SK-N-SH treated with all-trans-retinoic acid at 6 μM for 48 hours (cell line): ENCODE results near the gene PRELID3B.

Experiments
- ARNTL ChIP-seq: fragments of 450-650 bp; formaldehyde crosslinking; IDR thresholded peaks from 2 replicates; pipeline ENCODE4 v1.5.0; 2020; ENCODE audit warnings: low read depth, mild to moderate bottlenecking, moderate library complexity, borderline replicate concordance
- BACH2 ChIP-seq: fragments of 250-450 bp; sonication (Bioruptor Pico); IDR thresholded peaks from 2 replicates; pipeline ENCODE4 v1.9.0; 2021; ENCODE audit warnings: mild to moderate bottlenecking, borderline replicate concordance
- CSDC2 ChIP-seq: fragments of 250-450 bp; sonication (Bioruptor Pico); IDR thresholded peaks from 2 replicates; pipeline ENCODE4 v1.5.0; 2020; ENCODE audit warnings: mild to moderate bottlenecking, moderate library complexity
- ESRRG ChIP-seq: fragments of 250-450 bp; sonication (Bioruptor Pico); IDR thresholded peaks from 2 replicates; pipeline ENCODE4 v1.6.1; 2021; ENCODE audit warnings: mild to moderate bottlenecking
- RARB ChIP-seq: fragments of 250-450 bp; sonication (Bioruptor Pico); IDR thresholded peaks from 2 replicates; pipeline ENCODE4 v1.8.0; 2021; ENCODE audit warnings: mild to moderate bottlenecking, moderate library complexity
- TOX ChIP-seq: fragments of 250-450 bp; sonication (Bioruptor Pico); IDR thresholded peaks from 2 replicates; pipeline ENCODE4 v1.8.0; 2021; ENCODE audit warnings: mild to moderate bottlenecking, moderate library complexity, borderline replicate concordance
- ZFP3 ChIP-seq: fragments of 250-450 bp; sonication (Bioruptor Pico); IDR thresholded peaks from 2 replicates; pipeline ENCODE4 v1.5.0; 2020; ENCODE audit warnings: mild to moderate bottlenecking, moderate library complexity
- ZFP30 ChIP-seq: fragments of 450-650 bp; formaldehyde crosslinking; IDR thresholded peaks from 2 replicates; pipeline ENCODE4 v1.5.0; 2022; ENCODE audit warnings: mild to moderate bottlenecking, moderate library complexity
- ZNF565 ChIP-seq: fragments of 450-650 bp; formaldehyde crosslinking; conservative IDR thresholded peaks from 2 replicates; pipeline ENCODE4 v1.5.0; 2020; ENCODE audit warnings: low read depth, mild to moderate bottlenecking, moderate library complexity
- TF ChIP-seq, protein P1 (sequence below): fragments of 250-450 bp; sonication (Bioruptor Pico); IDR thresholded peaks from 2 replicates; pipeline ENCODE4 v1.8.0; 2020; ENCODE audit warnings: mild to moderate bottlenecking, moderate library complexity, borderline replicate concordance
- TF ChIP-seq, protein P2 (sequence below): fragments of 250-450 bp; sonication (Bioruptor Pico); IDR thresholded peaks from 2 replicates; pipeline ENCODE4 v1.5.1; 2020; ENCODE audit warnings: low read depth, mild to moderate bottlenecking, moderate library complexity

DNA sequence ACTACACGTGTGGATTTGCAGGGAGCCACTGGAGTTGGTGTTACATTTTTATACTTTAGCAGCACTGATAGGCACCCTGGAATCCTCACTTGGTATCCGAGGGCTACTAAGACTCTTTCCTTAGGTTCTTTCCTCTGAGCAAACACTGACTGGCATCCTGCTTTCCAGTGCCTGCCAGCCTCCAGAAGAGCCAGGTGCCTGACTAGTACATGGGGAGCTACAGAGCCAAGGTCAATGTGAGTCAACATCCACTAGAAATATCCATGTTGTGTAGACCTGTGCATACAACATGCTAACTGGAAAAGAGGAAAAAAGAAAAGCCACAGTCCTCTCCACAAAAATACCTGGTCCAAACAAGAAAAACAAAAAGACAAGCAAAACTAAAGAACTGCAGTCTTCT, 17.5 kb downstream of the PRELID3B start:
- TF ChIP-seq ZNF565 (no peak), ZFP3 (no peak), CSDC2 (no peak), RARB (CRISPR knock-in tag) (no peak), ARNTL (no peak), ZFP30 (CRISPR knock-in tag) (no peak), TOX (no peak), ESRRG (CRISPR knock-in tag) (no peak), BACH2 (no peak)
- TF ChIP-seq, protein P1, sequence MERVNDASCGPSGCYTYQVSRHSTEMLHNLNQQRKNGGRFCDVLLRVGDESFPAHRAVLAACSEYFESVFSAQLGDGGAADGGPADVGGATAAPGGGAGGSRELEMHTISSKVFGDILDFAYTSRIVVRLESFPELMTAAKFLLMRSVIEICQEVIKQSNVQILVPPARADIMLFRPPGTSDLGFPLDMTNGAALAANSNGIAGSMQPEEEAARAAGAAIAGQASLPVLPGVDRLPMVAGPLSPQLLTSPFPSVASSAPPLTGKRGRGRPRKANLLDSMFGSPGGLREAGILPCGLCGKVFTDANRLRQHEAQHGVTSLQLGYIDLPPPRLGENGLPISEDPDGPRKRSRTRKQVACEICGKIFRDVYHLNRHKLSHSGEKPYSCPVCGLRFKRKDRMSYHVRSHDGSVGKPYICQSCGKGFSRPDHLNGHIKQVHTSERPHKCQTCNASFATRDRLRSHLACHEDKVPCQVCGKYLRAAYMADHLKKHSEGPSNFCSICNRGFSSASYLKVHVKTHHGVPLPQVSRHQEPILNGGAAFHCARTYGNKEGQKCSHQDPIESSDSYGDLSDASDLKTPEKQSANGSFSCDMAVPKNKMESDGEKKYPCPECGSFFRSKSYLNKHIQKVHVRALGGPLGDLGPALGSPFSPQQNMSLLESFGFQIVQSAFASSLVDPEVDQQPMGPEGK (CRISPR knock-in tag) = no peak
- TF ChIP-seq, protein P2, sequence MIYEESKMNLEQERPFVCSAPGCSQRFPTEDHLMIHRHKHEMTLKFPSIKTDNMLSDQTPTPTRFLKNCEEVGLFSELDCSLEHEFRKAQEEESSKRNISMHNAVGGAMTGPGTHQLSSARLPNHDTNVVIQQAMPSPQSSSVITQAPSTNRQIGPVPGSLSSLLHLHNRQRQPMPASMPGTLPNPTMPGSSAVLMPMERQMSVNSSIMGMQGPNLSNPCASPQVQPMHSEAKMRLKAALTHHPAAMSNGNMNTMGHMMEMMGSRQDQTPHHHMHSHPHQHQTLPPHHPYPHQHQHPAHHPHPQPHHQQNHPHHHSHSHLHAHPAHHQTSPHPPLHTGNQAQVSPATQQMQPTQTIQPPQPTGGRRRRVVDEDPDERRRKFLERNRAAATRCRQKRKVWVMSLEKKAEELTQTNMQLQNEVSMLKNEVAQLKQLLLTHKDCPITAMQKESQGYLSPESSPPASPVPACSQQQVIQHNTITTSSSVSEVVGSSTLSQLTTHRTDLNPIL (CRISPR knock-in tag) = no peak
